H1 (cell line): ENCODE measurements around the gene AK6. TPM values are rescaled to one million over a fixed set of nuclear protein-coding genes. Genes with fewer than 3 reads are reported as not detected.

Experiments used
- CHD7 ChIP-seq: fragments of 300-600 bp; sonication (generic); IDR thresholded peaks from 2 replicates; pipeline ENCODE4 v1.7.1; 2012; ENCODE audit warnings: low read length, moderate library complexity, mild to moderate bottlenecking, inconsistent platforms; ENCODE audit not compliant: insufficient replicate concordance
- polyA plus RNA-seq, 7 experiments: library from polyadenylated mRNA; depleted of rRNA in 3 of 7; stranded (reverse) in 5 of 7; unstranded in 2 of 7; fragments of >200 nt in 5 of 7; fragments of 200-250 nt in 2 of 7; gene quantifications; 1 replicate in 5 of 7; 2 replicates in 1 of 7; 4 replicates in 1 of 7; pipeline versions ENCODE4 v1.2.1 to v1.2.3, GENCODE V29; 2011 to 2013; ENCODE audit warnings: missing spikeins in 2 of 7, mixed read lengths in 2 of 7
- total RNA-seq: library from RNA; stranded (reverse); fragmentation: NEBNext Ultra II Directional; extraction: Animal tissue kit (Norgen Biotek cat#: 25700); gene quantifications from 2 replicates; pipeline ENCODE4 v1.2.1, GENCODE V29; 2021

Gene AK6
- total and polyA plus RNA-seq, 2 of the 8 experiments (the other 6 are each of a cell fraction or from before 2014, with no cell fraction given): 22.5 to 51.2 TPM

GRCh38 chr5:69416699-69417098, 47.4 kb upstream of the AK6 start (continued):
- no peak for TF ChIP-seq CHD7
